ENCODE data around the gene NEB.

The NEB gene

DNA sequence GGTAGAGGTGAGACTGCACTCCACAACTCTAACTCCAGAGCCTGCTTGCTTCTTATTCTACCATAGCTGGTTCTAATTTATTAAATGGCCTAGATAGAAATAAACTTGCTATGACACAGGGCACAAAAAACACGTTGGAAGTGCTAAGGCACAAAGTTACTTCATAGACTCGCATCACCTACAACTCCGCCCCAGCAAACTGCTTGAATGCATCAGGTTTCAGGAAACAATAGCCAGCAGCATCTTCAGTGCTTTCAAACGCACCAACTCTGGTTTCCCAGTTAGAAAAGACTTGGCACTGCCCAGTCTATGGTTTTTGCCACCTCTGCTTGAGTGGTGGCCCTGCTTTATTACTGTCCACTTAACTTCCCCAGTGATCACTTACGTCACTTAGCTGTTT is 182.0 kb downstream of the NEB start:
- no peak for DNase-seq (ENCODE audit: low read depth)

- DNase-seq (ENCODE audit: low read depth) = no peak
Observed at GRCh38 chr2:151551556-151551955, 182.7 kb downstream of the NEB start.

- no peak for DNase-seq (ENCODE audit: low read depth)
Observed at GRCh38 chr2:151549191-151549590, 185.1 kb downstream of the NEB start.

- no peak for DNase-seq (ENCODE audit: low read depth)
Observed at GRCh38 chr2:151544449-151544848, 189.8 kb downstream of the NEB start.

DNA sequence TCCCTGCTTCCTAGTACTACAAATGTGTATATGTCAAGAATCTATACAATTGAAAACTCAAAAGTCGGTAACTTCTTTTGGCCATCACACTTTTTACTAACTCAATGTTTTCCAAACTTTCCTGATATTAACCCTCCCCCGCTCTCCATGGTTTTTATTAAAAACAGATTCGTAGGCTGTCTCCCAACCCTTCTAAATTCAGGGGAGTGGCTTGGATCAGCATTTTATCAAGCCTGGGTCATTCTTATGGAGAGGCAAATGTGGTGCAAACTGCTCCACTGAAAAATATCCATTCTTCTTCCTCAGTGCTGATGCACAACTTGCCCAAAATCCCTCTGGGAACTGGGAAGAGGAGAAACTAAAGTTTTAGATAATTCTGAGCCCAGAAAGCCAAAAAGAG is 190.4 kb downstream of the NEB start:
- DNase-seq (ENCODE audit: low read depth) = no peak

- DNase-seq (ENCODE audit: low read depth) = no peak
Observed at GRCh38 chr2:151534001-151534400, 200.3 kb downstream of the NEB start.

GRCh38 chr2:151533127-151533526 is 201.1 kb downstream of the NEB start:
- no peak for DNase-seq (ENCODE audit: low read depth)

DNA sequence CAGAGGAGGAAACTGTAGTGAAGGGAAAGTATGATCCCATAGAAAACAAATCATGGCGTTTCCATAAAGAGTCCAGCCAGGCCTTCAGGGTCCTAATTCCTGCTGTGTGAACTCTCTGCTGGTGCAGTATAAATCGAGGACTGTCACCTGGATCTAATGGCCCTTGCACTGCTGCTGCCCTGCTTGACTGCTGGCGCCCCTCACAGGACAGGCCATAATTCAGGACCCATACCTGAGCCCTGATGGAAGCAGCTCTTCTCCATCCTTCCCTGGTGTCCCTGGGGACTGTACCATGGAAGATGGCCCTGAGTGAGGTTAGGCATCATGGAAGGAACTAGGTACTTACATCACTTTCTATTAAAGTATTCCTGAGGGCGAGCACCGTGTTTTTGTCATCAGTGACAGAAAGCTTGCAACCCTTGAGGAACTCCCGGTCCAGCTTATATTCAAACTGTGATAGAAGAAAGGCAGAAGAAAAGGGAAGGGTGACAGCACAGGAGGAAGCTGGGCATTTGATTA is 207.6 kb downstream of the NEB start:
- no peak for DNase-seq (ENCODE audit: low read depth)

- DNase-seq (ENCODE audit: low read depth) = no peak
Observed at GRCh38 chr2:151525821-151526373, 208.4 kb downstream of the NEB start.

DNA sequence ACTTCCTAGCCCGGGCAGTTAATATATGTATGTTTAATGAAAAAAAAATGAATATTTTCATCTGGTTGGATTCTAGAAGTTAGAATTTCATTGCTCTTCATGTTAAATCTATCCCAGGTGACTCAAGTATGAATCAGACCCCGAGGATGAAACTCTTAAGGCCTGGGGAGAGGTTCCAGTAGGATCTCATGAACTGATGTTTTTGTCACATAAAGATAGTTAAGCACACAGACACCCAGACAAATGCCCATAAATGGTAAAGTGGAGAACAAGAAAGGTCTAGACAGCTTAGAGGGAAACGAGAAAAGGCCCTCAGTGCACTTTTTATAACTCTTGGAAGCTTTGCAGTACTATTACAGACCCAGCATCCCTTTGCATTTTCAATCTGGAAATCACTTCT is 210.4 kb downstream of the NEB start:
- no peak for DNase-seq (ENCODE audit: low read depth)

- no peak for DNase-seq (ENCODE audit: low read depth)
Observed at GRCh38 chr2:151522556-151522955, 211.7 kb downstream of the NEB start.

DNA sequence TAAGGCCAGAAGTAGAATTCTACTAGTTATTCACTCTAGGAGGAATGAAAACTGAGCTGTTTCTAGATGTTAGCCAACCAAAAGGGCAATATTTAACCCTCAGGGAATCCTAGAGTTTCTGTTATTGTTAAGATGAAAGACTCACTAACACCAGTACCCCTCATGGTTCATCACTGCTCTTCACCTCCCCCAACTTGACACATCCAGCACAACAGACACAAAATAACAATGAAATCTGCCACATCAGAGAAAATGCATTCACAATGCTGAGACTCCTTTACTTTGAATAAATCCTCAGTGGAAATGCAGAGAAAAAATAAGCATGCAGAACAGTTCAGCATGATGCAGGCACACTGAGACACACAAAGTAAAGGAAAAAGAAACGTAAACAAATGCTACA is 213.3 kb downstream of the NEB start:
- DNase-seq (ENCODE audit: low read depth) = no peak

DNA sequence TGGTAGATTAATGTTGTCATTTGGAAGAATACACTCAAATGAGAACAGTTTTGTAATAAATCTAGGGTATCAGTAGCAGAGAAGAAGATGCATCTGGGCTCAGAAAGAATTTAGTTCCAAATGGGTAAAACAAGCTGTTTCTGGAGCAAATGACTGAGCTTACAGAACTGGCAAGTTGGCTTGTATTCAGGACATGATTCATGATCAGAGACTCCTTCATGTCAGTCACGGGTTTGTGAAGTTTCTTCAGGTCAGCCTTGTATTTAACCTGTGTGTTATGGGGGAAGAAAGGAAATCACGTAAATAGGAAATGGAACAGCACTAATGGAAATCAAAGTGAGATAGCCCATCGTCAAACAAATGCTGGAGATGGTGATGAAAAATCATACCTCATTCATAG is 215.5 kb downstream of the NEB start:
- no peak for DNase-seq (ENCODE audit: low read depth)

- DNase-seq (ENCODE audit: low read depth) = no peak
Observed at GRCh38 chr2:151508519-151508918, 225.8 kb downstream of the NEB start.

DNA sequence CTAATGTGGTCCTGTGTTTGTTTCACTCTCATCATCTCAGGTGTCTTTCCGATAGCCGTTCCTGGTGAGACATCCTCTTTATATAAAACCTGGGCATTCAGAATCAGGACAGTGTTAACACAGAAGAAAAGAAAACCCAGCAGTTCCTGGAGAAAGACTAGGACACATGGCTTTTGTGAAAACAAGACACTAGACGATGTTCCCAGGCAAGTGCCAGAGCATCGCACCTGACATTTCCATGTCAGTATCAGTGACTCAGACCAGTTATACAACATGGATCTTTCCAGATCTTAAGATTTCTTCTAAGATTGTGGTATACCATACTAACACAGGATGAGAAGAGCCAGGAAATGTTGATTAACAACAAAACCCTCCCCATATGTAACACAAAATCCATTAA is 228.1 kb downstream of the NEB start:
- DNase-seq (ENCODE audit: low read depth) = no peak

DNA sequence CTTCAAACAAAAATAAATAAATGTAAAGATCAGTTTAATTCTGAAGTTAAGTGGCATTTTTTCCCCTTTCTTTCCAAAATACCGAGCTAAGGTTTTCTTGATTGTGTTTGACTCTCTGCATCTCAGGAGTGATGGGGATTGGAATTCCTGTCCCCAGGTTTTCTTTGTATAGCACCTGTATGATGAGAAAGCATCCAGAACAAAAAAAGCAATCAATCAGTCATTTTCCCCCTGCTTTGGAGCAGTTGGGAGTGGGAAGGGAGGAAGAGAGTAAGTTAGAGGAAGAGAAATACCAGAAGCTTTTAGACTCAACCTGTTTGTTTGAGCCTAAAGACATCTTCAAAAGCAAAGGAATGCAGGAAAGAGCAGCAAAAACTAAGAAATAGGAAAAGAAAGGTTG is 236.1 kb downstream of the NEB start:
- no peak for DNase-seq (ENCODE audit: low read depth)

- no peak for DNase-seq (ENCODE audit: low read depth)
Observed at GRCh38 chr2:151491496-151491895, 242.8 kb downstream of the NEB start.

GRCh38 chr2:151490276-151490675 is 244.0 kb downstream of the NEB start:
- no peak for DNase-seq (ENCODE audit: low read depth)

GRCh38 chr2:151486053-151486452 is 248.2 kb downstream of the NEB start:
- DNase-seq (ENCODE audit: low read depth) = no peak

GRCh38 chr2:151484100-151484499 is 250.2 kb downstream of the NEB start:
- no peak for DNase-seq (ENCODE audit: low read depth)

DNA sequence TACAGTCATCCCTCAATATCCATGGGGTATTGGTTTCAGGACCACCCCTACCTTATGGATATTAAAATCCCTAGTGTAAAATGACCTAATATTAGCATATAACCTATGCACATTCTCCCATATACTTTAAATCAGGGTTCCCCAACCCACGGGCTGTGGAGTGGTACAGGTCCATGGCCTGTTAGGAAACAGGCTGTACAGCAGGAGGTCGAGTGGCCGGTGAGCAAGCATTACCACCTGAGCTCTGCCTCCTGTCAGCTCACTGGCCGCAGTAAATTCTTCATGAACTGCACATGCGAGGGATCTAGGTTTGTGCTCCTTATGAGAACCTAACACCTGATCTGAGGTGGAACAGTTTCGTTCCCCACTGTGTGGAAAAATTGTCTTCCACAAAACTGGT is 250.7 kb downstream of the NEB start:
- no peak for DNase-seq (ENCODE audit: low read depth)

- DNase-seq (ENCODE audit: low read depth) = no peak
Observed at GRCh38 chr2:151482171-151482725, 252.0 kb downstream of the NEB start.

GRCh38 chr2:151481744-151482143 is 252.5 kb downstream of the NEB start:
- DNase-seq (ENCODE audit: low read depth) = no peak

DNA sequence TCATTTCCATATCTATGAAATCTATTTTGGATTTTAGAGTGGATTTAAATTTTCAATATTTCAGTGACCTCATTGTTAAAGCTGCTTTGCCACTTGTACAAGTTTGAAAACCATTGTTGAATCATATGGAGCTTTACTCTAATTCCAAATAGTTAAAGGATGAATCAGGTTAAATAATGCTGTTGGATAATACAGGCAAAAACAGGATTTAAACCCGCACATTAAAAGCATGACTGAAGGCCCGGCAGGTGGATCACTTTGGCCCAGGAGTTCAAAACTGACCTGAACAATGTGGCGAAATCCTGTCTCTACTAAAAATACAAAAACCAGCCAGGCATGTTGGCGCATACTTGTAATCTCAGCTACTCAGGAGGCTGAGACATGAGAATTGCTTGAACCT is 256.3 kb downstream of the NEB start:
- no peak for DNase-seq (ENCODE audit: low read depth)
